Epithelial cell of prostate (primary cell): ENCODE results near the gene OR1F1.
"Not testable (repeated sequence)": the region's sequence is repeated elsewhere in the genome, so short reads cannot be mapped to it uniquely, and the experiment has no call there.

ENCODE experiments used
- DNase-seq: peaks from one replicate; pipeline ENCODE4 v3.0.0-alpha.2; 2011; ENCODE audit warnings: low read depth, low spot score
- H3K27ac ChIP-seq: fragments of 450-650 bp; 2 replicates; pipeline ENCODE4 v1.5.1; 2017; ENCODE audit warnings: mild to moderate bottlenecking

Gene OR1F1

GRCh38 chr16:3171181-3171854, 16.7 kb upstream of the OR1F1 start:
- no peak for DNase-seq

GRCh38 chr16:3171855-3172593, 16.0 kb upstream of the OR1F1 start:
- no peak for DNase-seq
- H3K27ac ChIP-seq, result no peak overlapping the region

More at GRCh38 chr16:3171181-3171854, 16.7 kb upstream of the OR1F1 start:
- no peak overlapping the region for H3K27ac ChIP-seq

- no peak overlapping the region for H3K27ac ChIP-seq
- DNase-seq, result no peak
Measured at GRCh38 chr16:3173892-3174617, 13.9 kb upstream of the OR1F1 start.

GRCh38 chr16:3174618-3175148, 13.3 kb upstream of the OR1F1 start:
- DNase-seq, result no peak

GRCh38 chr16:3175157-3176093, 12.6 kb upstream of the OR1F1 start:
- no peak for DNase-seq
- H3K27ac ChIP-seq, result no peak overlapping the region

More at GRCh38 chr16:3174618-3175148, 13.3 kb upstream of the OR1F1 start:
- H3K27ac ChIP-seq, result no peak overlapping the region

- no peak for DNase-seq
- no peak overlapping the region for H3K27ac ChIP-seq
Measured at GRCh38 chr16:3179651-3180050, 8.4 kb upstream of the OR1F1 start.

- no peak overlapping the region for H3K27ac ChIP-seq
- no peak for DNase-seq
Measured at GRCh38 chr16:3180445-3180878, 7.5 kb upstream of the OR1F1 start.

- not testable (repeated sequence) for H3K27ac ChIP-seq, DNase-seq
Measured at GRCh38 chr16:3182293-3182607, 5.8 kb upstream of the OR1F1 start.

- no peak for DNase-seq
- peak overlapping the region; percentile 32 for H3K27ac ChIP-seq
Measured at GRCh38 chr16:3182608-3183444, 5.2 kb upstream of the OR1F1 start.

GRCh38 chr16:3183445-3184139, 4.4 kb upstream of the OR1F1 start:
- H3K27ac ChIP-seq, result peak overlapping the region; percentile 32
- DNase-seq, result no peak

- no peak overlapping the region for H3K27ac ChIP-seq
- DNase-seq, result no peak
Measured at GRCh38 chr16:3186946-3187690, 886 bp upstream of the OR1F1 start.

GRCh38 chr16:3188675-3188924, 596 bp downstream of the OR1F1 start:
- peak overlapping the region; percentile 63 for H3K27ac ChIP-seq
- DNase-seq, result no peak

- peak overlapping the region; percentile 63 for H3K27ac ChIP-seq
- no peak for DNase-seq
Measured at GRCh38 chr16:3188925-3189825, 1.2 kb downstream of the OR1F1 start.

GRCh38 chr16:3189869-3190268, 1.9 kb downstream of the OR1F1 start:
- no peak overlapping the region for H3K27ac ChIP-seq

GRCh38 chr16:3190949-3191353, 2.9 kb downstream of the OR1F1 start:
- H3K27ac ChIP-seq, result no peak overlapping the region
- DNase-seq, result no peak

More at GRCh38 chr16:3189869-3190268, 1.9 kb downstream of the OR1F1 start:
- DNase-seq, result no peak

- DNase-seq, result no peak
- no peak overlapping the region for H3K27ac ChIP-seq
Measured at GRCh38 chr16:3192476-3193019, 4.5 kb downstream of the OR1F1 start.
